Renal cortical epithelial cell (primary cell): ENCODE results near the gene UCKL1. TPM values are rescaled to one million over a fixed set of nuclear protein-coding genes. Genes with fewer than 3 reads are reported as not detected.
A peak's percentile ranks its signal among the peaks of the same experiment; 100 is the strongest.

Experiments
- DNase-seq: peaks from one replicate; pipeline ENCODE4 v3.0.0-alpha.2; 2011; ENCODE audit warnings: low read depth
- total RNA-seq: library from RNA; depleted of rRNA; stranded (reverse); fragments of >200 nt; gene quantifications from 2 replicates; pipeline ENCODE4 v1.2.3, GENCODE V29; 2014

UCKL1 gene
- total RNA-seq, 1 donor from 2014 or later: 27.8 TPM

DNA sequence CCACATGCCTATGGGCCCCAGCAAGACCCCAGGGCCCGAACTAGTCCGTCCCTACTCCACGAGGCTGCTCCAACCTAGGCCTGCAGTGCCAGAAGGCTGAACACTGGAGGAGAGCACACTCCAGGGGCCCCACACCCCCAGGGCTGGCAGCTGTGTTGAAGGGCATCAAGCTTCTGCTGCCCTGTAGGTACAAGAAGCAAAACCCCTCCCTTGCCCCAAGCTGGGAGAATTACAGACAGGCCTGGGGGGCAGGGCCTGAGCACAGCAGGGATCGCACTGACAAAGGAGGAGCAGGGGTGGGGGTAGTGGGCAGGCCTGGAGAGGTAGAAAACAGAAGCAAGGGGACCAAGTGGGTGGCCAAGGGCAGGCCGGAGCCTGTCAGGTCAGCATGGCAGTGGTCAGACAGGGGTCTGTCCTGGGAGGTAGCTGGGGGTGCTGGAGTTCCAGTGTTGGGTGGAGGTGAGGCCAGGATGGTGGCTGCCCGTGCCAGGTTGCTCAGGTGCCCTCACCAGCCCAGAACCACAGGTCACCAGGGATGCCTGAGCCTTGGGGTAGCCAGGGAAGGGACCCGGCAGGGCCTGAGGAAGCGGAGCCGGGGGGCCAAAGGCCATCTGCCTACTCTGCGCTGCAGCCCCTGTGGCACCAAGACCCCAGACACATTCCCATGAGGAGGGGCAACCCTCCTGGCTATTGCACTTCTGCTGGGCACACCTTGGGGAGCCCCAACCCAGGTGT, 2.9 kb upstream of the UCKL1 start:
- no peak for DNase-seq

DNA sequence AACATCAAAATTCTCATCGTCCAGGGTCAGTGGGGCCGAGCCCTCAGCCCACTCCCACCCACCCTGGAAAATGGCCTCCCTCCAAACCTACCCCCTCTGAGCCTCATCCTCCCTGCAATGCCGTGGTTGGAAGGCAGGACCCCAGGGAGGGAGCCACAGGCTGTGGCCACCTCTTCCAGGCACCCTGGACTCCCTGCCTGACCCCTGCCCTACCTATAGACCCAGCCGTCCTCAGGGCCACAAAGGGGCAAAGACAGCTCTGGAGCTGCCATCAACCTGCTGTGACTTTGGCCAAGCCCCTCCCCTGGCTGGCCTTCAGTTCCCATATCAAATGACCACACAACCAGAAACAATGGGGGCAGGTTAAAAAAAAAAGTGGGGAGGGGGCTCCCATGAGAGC, 2.3 kb upstream of the UCKL1 start:
- no peak for DNase-seq

DNA sequence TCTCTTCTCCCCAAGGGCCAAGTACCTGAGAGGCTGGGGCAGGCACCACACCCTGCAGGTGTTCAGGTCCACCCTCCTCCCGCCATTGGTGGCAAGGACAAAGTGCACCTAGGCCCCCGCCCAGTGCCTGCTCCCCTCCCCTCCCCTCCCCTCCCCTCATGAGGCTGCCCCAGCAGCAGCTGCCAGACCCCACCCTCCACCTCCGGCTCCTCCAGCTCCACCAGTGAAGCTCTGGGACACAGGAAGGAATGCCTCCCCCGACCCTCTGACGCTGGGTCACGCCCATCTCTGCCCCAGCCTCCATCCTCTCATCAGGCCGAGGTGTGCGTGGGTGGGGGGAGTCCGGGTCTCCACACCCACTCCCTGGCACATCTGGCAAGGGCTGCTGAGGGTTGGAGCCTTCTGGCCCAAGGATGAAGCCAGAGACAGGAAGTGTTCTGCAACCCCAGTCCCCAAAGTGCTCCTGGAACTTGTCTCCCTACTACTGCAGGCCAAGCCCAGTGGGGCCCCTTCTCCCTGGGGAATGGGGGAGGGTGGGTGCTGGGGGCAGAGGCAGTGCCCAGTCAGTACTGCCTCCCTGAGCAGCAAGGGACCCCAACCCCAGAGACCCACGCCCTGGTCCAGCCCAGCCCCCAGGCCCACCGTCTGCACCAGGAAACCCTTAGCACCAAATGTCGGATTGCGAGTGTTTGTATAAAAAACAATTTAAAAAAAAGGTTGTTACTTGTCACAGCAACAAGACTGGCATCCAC, 1.6 kb upstream of the UCKL1 start:
- DNase-seq: no peak

DNA sequence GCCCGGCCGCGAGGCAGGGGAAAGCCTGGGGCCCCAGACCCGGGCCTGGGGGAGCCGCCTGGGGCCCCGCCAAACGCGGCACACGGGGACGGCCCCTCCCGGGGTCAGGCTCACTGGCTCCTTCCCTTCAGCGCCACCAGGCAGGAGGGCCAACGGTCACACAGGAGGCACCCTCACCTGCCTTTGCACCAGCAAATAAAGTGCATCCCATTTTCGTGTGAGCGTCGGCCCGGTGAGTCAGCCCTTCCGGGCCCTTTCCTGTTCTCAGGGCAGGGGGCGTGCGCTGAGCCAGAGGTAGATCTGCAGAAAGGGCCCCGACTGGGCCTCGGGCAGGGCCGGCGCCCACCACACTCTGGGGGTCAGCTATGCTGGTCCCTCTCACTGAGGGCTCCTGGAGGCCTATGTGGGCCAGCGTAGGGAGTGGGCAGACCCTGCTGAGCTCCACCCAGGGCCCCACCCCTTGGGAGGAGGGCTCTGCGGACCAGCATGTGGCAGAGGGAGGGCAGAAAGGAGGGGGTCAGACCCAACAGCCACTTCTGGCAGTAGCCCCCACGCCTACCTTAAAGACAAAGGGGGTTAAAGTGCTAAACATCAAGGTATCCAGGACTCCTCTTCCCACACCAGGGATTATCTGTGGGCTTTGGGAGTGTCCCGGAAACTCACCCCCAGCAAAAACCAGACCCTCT, 931 bp upstream of the UCKL1 start:
- peak; percentile 34 for DNase-seq

DNA sequence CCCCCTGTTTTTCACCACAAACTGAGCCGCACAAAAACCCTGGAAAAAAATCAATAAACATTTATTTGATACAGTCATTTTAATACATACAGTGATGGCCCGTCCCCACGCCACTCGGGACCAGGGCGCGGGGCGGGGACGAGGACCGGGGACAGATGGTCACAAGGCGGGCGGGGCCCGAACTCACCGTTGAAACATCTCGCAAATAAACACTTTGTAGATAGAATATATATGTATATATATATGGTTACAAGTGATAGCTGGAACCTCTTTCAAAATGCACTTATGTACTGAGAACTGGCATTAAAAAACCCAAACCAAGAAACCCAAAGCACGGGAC, 418 bp upstream of the UCKL1 start:
- no peak for DNase-seq

DNA sequence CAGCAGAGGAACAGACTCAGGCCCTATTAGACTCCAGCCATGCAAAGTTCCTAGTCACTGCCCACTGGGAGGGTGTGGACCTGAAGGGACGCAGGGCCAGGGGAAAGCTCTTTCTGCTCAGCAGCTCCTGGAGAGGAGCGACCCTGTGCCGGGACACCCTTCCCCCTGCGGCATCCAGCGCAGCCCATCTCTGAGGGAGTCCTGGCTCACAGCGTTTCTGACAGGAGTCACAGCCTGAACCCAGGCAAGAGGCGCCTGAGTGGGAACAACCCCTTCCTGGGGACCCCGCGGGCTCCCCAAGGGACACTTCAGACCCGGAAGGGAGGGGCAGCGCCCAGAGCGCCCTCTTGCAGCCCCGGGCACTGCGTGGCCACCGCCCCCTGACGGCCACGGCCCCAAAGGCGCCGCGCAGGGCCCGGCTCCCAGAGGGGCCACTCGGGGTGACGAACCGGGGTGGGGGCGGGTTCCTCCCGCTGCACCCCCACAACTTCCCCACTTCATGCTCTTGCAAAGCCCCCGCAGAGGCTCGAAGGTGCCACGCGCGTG, 862 bp downstream of the UCKL1 start:
- DNase-seq: peak; percentile 9

DNA sequence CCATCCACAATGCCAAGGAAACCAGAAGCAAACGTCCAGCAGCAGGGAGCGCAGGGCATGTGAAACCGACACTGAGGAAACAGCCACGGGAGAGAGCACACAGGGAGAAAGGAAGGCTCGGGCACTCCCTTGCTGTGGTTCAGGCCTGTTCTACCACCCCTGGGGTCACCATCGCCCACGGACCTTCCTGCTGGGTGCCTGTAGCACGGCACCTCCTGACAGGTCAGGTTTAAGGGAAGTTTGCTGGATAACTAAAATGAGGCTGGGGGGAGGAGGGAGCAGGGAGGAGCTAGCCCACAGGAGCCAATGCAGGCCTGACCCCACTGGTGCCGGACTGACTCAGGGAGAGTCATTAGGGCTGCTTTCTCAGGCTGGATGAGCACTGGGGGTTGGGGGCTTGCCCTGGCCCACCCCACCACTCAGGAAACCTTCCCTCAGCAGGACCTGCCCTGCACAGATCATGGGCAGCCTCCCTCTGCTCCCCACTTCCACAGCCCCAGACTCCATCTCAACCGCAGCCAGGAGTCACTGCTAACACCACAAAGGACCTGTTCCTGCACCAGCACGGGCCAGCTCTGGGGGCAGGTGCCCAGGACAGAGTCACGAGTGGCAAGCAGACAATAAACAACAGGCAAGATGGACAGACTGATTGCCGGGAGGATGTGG, 2.3 kb downstream of the UCKL1 start:
- no peak for DNase-seq

DNA sequence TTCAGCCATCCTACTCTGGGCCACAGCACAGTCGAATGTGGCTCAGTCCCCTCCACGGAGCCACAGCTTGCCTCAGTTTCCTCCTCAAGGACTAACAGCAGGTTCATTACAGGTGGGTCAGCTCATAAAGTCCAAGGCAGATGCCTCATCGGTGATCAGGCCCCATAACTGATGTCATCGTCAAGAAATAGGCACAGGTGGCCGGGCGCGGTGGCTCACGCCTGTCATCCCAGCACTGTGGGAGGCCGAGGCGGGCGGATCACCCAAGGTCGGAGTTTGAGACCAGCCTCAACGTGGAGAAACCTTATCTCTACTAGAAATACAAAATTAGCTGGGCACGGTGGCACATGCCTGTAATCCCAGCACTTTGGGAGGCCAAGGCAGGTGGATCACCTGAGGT, 3.4 kb downstream of the UCKL1 start:
- DNase-seq: no peak

DNA sequence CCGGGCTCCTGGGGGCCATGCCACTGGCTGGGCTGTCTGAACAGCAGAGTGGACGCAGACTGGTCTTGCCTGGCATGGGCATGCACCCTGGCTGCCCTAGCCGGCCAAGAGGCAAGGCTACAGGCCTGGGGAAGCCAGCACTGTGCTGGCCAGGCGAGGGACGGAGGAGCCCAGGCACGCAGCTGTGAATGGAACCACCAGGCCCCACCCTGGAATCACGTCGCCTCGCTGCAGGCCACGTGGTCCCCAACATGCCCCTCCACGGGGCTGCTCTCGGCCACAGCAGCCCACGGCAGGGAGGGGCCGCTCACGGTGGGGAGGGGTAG, 4.0 kb downstream of the UCKL1 start:
- no peak for DNase-seq

DNA sequence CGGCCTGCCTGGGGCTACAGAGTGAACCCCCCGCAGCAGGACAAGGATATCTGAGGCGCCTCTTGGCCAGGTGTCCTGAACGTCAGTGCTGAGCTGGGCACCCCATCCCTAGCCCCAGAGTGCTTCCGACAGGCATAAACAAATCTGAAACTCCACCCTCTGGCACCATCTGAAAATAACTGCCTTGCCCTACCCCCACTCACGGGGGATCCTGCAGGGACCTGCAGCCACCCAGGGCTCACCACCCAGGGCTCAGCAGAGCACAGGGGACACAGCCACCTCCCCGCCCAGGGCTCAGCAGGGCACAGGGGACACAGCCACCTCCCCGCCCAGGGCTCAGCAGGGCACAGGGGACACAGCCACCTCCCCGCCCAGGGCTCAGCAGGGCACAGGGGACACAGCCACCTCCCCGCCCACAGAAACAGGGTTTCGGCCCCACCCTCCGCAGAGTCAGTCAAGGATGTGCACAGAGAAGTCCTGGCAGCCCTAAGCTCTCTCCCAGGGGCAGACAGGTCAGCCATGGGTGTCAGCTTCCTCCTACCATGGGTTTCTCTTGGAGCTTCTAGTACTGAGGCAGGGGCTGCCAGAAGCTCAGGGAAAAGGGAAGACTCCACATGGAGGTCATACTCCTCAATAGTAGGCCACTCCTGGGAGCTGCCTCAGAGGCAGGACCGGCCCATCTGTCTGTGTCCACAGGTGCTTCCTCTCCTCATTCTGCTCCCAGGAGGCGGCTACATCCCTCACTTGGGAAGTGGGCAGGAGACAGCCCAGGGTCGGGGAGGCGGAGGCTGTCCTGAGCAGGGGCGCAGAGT, 4.6 kb downstream of the UCKL1 start:
- no peak for DNase-seq

DNA sequence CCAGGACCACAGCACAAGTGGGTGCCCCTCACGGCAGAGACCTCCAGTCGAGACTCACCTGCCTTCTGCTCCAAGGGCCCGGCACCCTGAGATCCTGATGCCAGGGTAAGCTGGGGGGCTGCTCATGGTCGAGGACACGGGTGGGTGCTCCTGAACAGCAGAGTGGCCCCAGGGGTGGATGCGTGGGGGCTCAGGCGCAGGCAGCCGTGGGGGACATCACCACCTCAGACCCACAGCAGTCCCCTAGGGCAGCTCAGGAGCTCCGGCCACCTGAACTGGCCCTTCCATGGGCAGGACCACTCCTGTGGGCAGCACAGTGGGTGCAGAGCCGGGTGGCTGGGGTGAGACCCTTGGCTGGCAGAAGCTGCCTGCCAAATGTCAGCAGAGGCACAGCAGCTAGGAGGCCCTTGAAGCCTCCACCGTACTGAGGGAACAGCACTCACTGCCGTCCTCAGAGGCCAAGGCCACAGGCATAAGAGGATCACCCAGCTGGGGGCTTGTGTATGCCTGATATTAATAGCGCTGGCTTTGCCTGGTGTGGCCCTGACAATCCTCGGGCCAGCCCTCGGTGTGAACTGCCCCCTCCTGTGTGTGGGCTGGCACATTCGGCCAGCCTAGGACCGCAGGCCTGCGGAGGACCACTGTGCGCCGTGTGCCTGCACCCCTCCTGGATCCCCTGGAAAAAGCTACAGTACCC, 5.4 kb downstream of the UCKL1 start:
- DNase-seq: no peak

DNA sequence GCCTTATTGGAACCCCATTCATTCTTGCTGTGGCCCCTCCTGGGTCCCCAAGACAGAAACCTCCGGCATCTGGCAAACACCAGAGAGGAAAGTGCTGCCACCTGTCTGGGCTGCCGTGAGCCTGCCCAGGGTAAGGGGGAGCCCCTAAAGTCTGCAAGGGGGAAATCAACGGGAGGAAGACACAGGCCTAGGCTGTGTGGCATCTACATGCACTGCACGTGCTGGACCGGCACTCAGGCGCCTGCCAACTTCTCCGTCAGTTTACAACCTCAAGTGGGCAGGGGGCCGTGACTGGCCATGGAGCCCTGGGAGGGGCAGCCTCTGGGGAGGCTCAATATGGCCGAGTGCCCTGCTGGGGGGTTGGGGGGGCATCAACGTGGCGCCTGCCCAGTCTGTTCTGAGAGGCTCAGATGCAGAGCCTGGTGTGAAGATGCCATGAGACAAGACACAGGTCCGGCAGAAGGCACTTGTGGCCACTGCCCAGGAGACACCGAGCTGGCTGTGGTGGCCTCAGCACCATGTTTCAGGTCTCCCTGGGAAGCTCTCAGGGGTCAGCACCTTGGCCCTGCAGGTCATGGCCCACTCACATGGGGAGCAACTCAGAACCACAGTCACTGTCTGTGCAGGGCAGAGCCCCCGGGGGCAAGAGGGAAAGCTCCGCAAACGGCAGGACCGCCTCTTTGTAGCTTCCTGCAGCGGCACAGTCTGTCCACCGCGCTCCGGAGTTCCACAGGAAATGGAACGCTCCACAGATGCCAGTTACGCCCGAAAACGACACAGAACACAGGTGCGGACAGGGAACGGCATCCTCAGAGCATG, 8.4 kb downstream of the UCKL1 start:
- no peak for DNase-seq

DNA sequence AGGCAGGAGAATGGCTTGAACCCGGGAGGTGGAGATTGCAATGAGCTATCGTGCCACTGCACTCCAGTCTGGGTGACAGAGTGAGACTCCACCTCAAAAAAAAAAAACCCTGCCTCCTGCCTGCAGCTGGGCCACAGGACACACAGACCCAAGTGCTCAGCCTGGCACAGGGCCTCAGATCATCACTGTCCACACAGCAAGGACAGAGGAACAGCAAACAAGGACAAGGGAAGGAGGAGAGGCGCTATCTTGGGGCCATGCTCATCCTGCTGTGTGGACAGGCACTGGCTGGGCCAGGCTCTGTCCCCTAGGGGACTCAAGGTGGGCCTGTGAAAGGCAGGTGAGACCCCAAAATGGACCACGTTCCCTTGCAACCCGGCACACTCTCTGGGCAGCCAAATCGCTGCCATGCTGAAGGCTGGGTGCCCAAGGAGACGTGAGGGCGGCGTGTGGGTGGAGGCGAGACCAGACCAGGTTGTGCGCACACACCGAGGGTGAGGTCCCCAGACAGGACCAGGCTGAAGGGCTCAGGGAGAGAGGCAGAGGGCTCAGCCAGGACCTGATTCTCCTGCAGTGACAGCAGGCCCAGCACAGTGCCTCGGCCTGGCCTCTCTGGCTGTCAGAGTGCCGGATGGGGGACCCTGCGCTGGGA, 9.1 kb downstream of the UCKL1 start:
- no peak for DNase-seq

DNA sequence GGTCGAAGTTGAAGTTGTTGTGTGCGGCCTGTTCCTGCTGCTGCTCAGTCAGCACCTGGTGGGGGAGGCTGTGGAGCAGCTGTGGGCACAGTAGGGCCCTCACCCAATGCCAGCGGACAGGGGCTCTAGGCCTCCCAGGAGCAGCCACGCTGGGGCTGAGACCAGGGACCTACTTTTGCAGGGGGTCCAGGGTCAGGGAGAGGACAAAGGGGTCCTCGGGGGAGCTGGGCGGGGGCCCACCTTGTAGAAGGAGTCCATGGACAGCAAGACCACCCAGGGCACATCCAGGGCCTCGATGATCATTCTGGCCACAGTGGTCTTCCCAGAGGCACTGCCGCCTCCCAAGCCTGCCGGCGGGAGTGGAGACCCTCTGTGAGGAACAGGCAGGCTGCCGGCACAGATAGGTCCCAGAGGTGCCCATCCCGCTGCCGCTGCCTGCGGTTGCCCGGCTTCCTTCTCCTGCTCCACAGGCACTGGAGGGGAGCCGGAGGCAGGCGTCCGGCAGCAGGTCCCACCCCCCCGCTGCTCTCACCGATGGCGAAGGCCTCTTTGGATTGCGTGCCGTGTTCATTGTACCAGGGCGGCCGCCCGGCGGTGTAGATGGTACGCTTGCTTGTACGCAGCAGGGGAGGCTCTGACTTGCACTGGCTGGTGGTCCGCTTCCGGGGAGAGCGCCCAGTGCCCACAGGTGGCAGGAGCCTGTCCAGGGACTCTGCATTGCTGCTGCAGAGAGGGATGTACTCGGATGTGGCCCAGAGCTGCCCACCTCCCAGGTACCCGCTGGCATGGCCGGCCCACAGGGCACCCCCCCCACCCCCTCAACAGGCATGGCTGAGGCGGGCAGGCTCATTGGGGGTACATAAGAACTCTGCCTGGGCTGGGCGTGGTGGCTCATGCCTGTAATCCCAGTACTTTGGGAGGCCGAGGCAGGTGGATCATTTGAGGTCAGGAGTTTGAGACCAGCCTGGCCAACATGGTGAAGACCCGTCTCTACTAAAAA, 10.0 kb downstream of the UCKL1 start:
- DNase-seq: no peak

DNA sequence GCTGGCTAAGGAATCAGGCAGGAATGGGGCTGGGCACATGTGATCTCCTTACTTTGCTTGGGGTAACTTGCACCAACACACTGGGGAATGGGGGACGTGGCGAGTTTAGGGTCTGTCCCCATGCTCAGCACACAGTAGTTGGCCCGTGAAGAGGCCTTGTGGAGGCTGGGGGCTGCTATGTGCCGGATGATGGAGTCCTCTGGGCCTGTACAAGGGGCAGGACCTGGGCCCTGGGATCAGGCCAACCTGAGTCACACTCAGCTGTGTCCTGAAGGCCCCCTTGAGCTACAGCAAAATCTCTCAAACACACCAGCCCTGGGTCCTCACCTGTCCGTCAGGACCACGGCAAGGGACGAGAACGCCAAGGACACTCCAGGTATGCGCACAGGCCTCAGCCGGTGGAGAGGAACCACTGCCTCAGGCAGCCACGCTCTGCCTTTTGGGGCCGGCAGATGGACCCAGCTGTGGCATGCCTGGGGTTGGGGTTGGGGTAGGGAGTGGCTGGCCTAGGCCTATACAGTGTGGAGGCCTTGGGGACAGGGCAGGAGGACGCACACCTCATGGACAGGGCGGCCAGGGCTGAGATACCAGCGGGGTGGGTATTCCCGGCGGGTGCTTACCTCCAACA, 11.1 kb downstream of the UCKL1 start:
- DNase-seq: no peak

DNA sequence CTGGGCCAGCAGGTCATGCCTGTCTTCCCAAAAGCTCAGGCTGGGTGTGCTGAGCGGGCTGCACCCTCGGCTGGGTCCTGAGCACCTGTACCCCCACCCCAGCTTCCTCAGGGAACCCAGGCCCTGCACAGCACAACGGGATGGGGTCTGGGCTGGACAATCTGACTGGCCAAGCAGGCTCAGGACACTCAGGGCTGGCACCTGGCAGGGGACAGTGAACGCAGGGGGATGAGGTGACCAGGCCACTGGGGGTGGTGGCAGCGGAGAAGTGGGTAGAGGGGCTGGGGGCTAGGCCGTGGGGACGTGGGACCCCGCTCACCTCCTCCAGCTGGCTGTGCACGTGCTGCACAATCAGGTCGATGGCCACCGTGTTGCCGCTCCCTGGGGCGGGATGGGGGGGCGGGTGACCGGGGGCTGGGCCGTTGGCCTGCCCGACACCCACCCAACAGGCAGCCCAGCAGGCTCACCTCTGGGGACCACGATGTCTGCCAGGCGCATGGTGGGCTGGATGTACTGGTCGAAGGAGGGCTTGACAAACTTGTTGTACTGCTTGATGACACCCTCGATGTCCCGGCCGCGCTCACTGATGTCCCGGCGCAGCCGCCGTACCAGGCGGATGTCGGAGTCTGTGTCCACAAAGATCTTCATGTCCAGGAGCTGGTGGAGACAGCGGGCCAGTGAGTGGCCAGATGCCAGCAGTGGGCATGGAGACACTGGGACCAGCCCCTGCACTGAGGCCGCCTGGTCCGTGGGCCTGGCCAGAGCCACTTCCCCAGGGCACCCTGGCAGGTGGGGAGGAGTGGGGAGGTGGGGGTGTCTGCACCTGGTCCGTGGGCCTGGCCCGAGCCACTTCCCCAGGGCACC, 11.9 kb downstream of the UCKL1 start:
- no peak for DNase-seq

DNA sequence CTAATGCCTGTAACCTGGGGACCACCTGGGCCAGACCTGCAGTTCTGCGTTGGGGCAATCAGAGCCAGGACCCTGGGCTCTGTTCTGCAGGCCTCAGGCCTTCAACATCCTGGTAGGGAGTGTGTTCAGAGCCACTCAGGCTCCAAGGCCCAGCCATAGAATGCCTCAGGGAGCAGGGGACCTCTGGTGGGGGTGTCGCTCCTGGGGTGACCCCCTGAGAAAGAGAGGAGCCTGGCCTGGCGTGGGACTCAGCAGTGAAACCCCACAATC, 12.5 kb downstream of the UCKL1 start:
- DNase-seq: no peak
